Progenitor cell of endocrine pancreas (in vitro differentiated cells): ENCODE results near the gene TAS2R50. TPM values are rescaled to one million over a fixed set of nuclear protein-coding genes. Genes with fewer than 3 reads are reported as not detected.

Experiments used
- DNase-seq: peaks from one replicate; pipeline ENCODE4 v3.0.0; 2021; ENCODE audit warnings: low spot score; ENCODE audit not compliant: unreplicated experiment
- H3K27ac Mint-ChIP-seq: 2 replicates; pipeline ENCODE4 v1.8.0; 2021; ENCODE audit warnings: mild to moderate bottlenecking, moderate library complexity, mixed read lengths
- H3K27me3 Mint-ChIP-seq: 2 replicates; pipeline ENCODE4 v1.8.0; 2021; ENCODE audit warnings: mixed read lengths
- H3K36me3 Mint-ChIP-seq: 2 replicates; pipeline ENCODE4 v1.8.0; 2022; ENCODE audit warnings: mixed read lengths; ENCODE audit not compliant: insufficient read depth
- H3K4me1 Mint-ChIP-seq: 2 replicates; pipeline ENCODE4 v1.8.0; 2021; ENCODE audit warnings: low read depth, mixed read lengths
- H3K4me3 Mint-ChIP-seq: 2 replicates; pipeline ENCODE4 v1.8.0; 2021; ENCODE audit warnings: low read depth, mild to moderate bottlenecking, moderate library complexity, mixed read lengths
- H3K9me3 Mint-ChIP-seq: 2 replicates; pipeline ENCODE4 v1.8.0; 2021; ENCODE audit warnings: low read depth, mixed read lengths
- CTCF ChIP-seq: fragments of 200-600 bp; sonication (generic); IDR thresholded peaks from one replicate; pipeline ENCODE4 v1.5.0; 2021; ENCODE audit warnings: antibody characterized with exemption, mild to moderate bottlenecking; ENCODE audit not compliant: unreplicated experiment
- total RNA-seq: library from RNA; stranded (reverse); gene quantifications from 2 replicates; pipeline ENCODE4 v1.2.1, GENCODE V29; 2021

Gene TAS2R50
- total RNA-seq, 1 donor from 2014 or later: 3.5 TPM

- TF ChIP-seq CTCF: no peak
- Mint-ChIP-seq H3K27ac (no peak overlapping the region), H3K4me1 (no peaks in the 10 kb centered on the region), H3K36me3 (peaks cover 19% of the 10 kb centered on the region), H3K4me3 (no peak overlapping the region), H3K27me3 (no peaks in the 10 kb centered on the region), H3K9me3 (peaks cover 13% of the 10 kb centered on the region)
- DNase-seq: no peak
These were observed 7.6 kb upstream of the TAS2R50 start for GRCh38 chr12:10994307-10994706.

GRCh38 chr12:10989107-10989506 lies 2.4 kb upstream of the TAS2R50 start:
- H3K27ac Mint-ChIP-seq: no peak overlapping the region
- DNase-seq: no peak
- H3K27me3 Mint-ChIP-seq: no peaks in the 10 kb centered on the region
- H3K4me1 Mint-ChIP-seq: no peaks in the 10 kb centered on the region
- H3K4me3 Mint-ChIP-seq: no peak overlapping the region
- TF ChIP-seq CTCF: no peak
- peaks cover 18% of the 10 kb centered on the region for H3K36me3 Mint-ChIP-seq
- H3K9me3 Mint-ChIP-seq: peaks cover 13% of the 10 kb centered on the region

- H3K9me3 Mint-ChIP-seq: peaks cover 5% of the 10 kb centered on the region
- no peaks in the 10 kb centered on the region for H3K27me3 Mint-ChIP-seq
- no peak for TF ChIP-seq CTCF
- no peak overlapping the region for H3K4me3 Mint-ChIP-seq
- no peak for DNase-seq
- peaks cover 5% of the 10 kb centered on the region for H3K36me3 Mint-ChIP-seq
- peaks cover 17% of the 10 kb centered on the region for H3K4me1 Mint-ChIP-seq
- H3K27ac Mint-ChIP-seq: no peak overlapping the region
These were observed 4.5 kb downstream of the TAS2R50 start for GRCh38 chr12:10982244-10982643.

GRCh38 chr12:10974965-10975364 lies 11.7 kb downstream of the TAS2R50 start:
- Mint-ChIP-seq H3K9me3 (peaks cover 15% of the 10 kb centered on the region), H3K27ac (no peak overlapping the region), H3K36me3 (peaks cover 5% of the 10 kb centered on the region), H3K27me3 (no peaks in the 10 kb centered on the region), H3K4me3 (no peak overlapping the region), H3K4me1 (peaks cover 13% of the 10 kb centered on the region)
- no peak for TF ChIP-seq CTCF
- DNase-seq: no peak

GRCh38 chr12:10968765-10969456 lies 17.8 kb downstream of the TAS2R50 start:
- no peak for DNase-seq
- TF ChIP-seq CTCF: no peak
- Mint-ChIP-seq H3K27ac (peak overlapping the region; percentile 17), H3K27me3 (no peaks in the 10 kb centered on the region), H3K4me3 (no peak overlapping the region), H3K4me1 (peaks cover 5% of the 10 kb centered on the region), H3K9me3 (peaks cover 3% of the 10 kb centered on the region), H3K36me3 (peaks cover 16% of the 10 kb centered on the region)
